Measurements from ENCODE around the gene CASZ1. TPM values are rescaled to one million over a fixed set of nuclear protein-coding genes. Genes with fewer than 3 reads are reported as not detected.

CASZ1 gene
- total RNA-seq, 1 experiment from 2014 or later = 3.9 TPM

DNA sequence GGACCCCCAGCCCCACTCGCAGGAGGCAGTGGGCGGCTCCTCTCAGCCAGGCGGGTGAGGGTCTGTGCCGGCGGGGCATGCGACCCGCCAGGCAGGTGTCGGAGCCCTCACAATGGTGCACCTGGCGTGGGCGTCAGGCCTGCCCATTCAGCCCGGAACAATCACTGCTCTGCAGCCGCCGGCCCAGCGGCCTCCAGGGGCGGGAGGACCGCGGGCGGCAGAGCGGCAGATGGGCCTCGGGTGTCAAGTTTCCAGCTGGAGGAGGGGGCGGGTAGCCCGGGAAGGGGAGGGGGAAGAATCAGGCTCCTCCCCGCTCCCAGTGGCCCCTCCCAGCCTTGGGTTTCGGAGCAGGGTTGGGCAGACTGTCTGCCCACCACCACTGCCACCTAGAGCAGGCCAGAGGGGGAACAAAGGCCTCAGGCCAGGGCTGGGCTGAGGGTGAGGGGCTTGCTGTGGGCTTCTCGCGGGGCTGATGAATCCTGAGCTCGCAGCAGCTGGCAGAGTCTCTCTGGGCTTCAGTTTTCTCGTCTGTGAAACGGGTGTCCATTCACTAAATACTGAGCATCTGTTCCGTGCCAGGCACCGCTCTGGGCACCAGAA is 39.5 kb upstream of the CASZ1 start:
- no peak overlapping the region for H4K91ac ChIP-seq (ENCODE audit: insufficient read length, low read depth, low read length)
- no peaks in the 10 kb centered on the region for H3K36me3 Mint-ChIP-seq (ENCODE audit: insufficient read depth in 1 of 3, low read depth in 3 of 3)

More for the DNA sequence above, 39.5 kb upstream of the CASZ1 start:
- no peak overlapping the region for H3K9ac ChIP-seq (ENCODE audit: extremely low read depth, insufficient read length, low read length)
- no peak overlapping the region for H4K5ac ChIP-seq (ENCODE audit: insufficient read length, low read depth, low read length)
- peak; percentile 97 for DNase-seq
- WGBS (ENCODE audit: extremely low coverage, insufficient read length, low lambda C conversion rate) = no CpG with 5 or more reads among the region's 31 CpGs
- H4K8ac ChIP-seq (replicated peaks; ENCODE audit: insufficient read length, low read depth, low read length) = no peak overlapping the region
- no peak overlapping the region for H2BK15ac ChIP-seq (ENCODE audit: low read depth, low read length)
- H3K14ac ChIP-seq (ENCODE audit: insufficient read depth, low read length) = no peak overlapping the region
- H3K18ac ChIP-seq (ENCODE audit: insufficient read length, low read depth, low read length) = no peak overlapping the region
- no peak overlapping the region for H2BK5ac ChIP-seq (ENCODE audit: insufficient read length, low read length)
- H3K27ac ChIP-seq (ENCODE audit: insufficient read length, low read depth, low read length) = no peak overlapping the region
- H3K4me3 Mint-ChIP-seq = peak overlapping the region in 1 of 2 experiments; percentile 40; a peak in 1 of 5 replicates
- H3K23me2 ChIP-seq (ENCODE audit: insufficient read length, low read depth, low read length, poor library complexity, severe bottlenecking) = peaks cover 3% of the 10 kb centered on the region
- H4K20me1 ChIP-seq (ENCODE audit: control insufficient read depth, insufficient read depth, insufficient read length) = no peaks in the 10 kb centered on the region
- H3K4me1 Mint-ChIP-seq = peaks cover 34 to 35% of the 10 kb centered on the region in 2 experiments
- no peak overlapping the region for H2AFZ ChIP-seq (ENCODE audit: low read length)
- no peaks in the 10 kb centered on the region for H3K79me1 ChIP-seq (ENCODE audit: insufficient read depth, low read depth, low read length, poor library complexity, severe bottlenecking)
- H2BK12ac ChIP-seq (ENCODE audit: insufficient read length, low read depth, low read length) = no peak overlapping the region
- no peak overlapping the region for H2BK120ac ChIP-seq (ENCODE audit: low read depth, low read length, poor library complexity, severe bottlenecking)
- no peaks in the 10 kb centered on the region for H3K79me2 ChIP-seq (ENCODE audit: insufficient read depth, low read length)
- peak; percentile 47 for TF ChIP-seq CTCF (conservative IDR thresholded peaks at IDR 0.05)
- H3K56ac ChIP-seq (ENCODE audit: insufficient read length, low read depth, low read length) = no peak overlapping the region
- peaks cover 12% of the 10 kb centered on the region for H3K27me3 Mint-ChIP-seq (ENCODE audit: low read depth)
- H3K23ac ChIP-seq (ENCODE audit: insufficient read length, low read depth, low read length) = no peak overlapping the region
- no peak overlapping the region for H3T11ph ChIP-seq (ENCODE audit: low read length)
- H3K4ac ChIP-seq (ENCODE audit: low read depth, low read length) = no peak overlapping the region
- H3K27me3 ChIP-seq (ENCODE audit: insufficient read depth, low read length) = no peaks in the 10 kb centered on the region; the same call in 1 of the 2 replicates
- no peak overlapping the region for H3K27ac Mint-ChIP-seq
- no peaks in the 10 kb centered on the region for H3K9me3 ChIP-seq (ENCODE audit: control insufficient read depth, low read depth, low read length)
- H3K9me3 Mint-ChIP-seq = no peaks in the 10 kb centered on the region; a peak in 1 of 5 replicates
- no peak overlapping the region for H2BK20ac ChIP-seq (ENCODE audit: low read depth, low read length, poor library complexity, severe bottlenecking)
- H3K4me1 ChIP-seq (ENCODE audit: insufficient read depth, low read length) = peaks cover 4% of the 10 kb centered on the region; the same call in 1 of the 2 replicates
- no peak overlapping the region for H2AK5ac ChIP-seq (ENCODE audit: insufficient read length, low read length)
- H3K4me2 ChIP-seq (ENCODE audit: insufficient read depth, insufficient read length, low read length) = peak overlapping the region; percentile 16

All from H9 (cell line).